H1 (cell line): ENCODE results near the gene ST8SIA5. TPM values are rescaled to one million over a fixed set of nuclear protein-coding genes. Genes with fewer than 3 reads are reported as not detected.
A peak's percentile ranks its signal among the peaks of the same experiment; 100 is the strongest.

Experiments
- CTCF ChIA-PET: fragments of 300-600 bp; sonication (Branson Sonifier 250); formaldehyde crosslinking; loops from one replicate; lab custom pipeline; 2021; ENCODE audit not compliant: partially characterized antibody; lab: Charles Lee
- POLR2A ChIA-PET: fragments of 300-600 bp; sonication (Branson Sonifier 250); formaldehyde crosslinking; loops from one replicate; lab custom pipeline; 2021; ENCODE audit warnings: inconsistent platforms; ENCODE audit not compliant: partially characterized antibody; lab: Charles Lee
- DNase-seq, 2 experiments: peaks; one replicate each; pipeline versions ENCODE4 v3.0.0 to v3.0.0-alpha.2; 2010 to 2022; ENCODE audit warnings: low spot score in 2 of 2, low read depth in 1 of 2, mixed read lengths in 1 of 2
- FAIRE-seq: peaks from 2 replicates; lab custom pipeline; 2011; peaks lifted over from hg19 to GRCh38; lab: Jason Lieb, UNC
- H2AFZ ChIP-seq: 2 replicates; pipeline ENCODE4 v1.8.1; 2012; ENCODE audit warnings: low read length, inconsistent platforms
- H2AK5ac ChIP-seq: 2 replicates; pipeline ENCODE4 v1.6.1; 2013; ENCODE audit warnings: low read depth, low read length
- H2BK120ac ChIP-seq: replicated peaks from 2 replicates; pipeline ENCODE3; 2013; ENCODE audit warnings: low read depth, low read length, inconsistent platforms
- H2BK12ac ChIP-seq: 2 replicates; pipeline ENCODE4 v1.6.1; 2013; ENCODE audit warnings: low read depth, low read length
- H2BK15ac ChIP-seq: 2 replicates; pipeline ENCODE4 v1.6.1; 2013; ENCODE audit warnings: low read length
- H2BK20ac ChIP-seq: 2 replicates; pipeline ENCODE4 v1.6.1; 2013; ENCODE audit warnings: low read length
- H2BK5ac ChIP-seq: 2 replicates; pipeline ENCODE4 v1.6.1; 2013; ENCODE audit warnings: low read depth, low read length
- H3K14ac ChIP-seq: 2 replicates; pipeline ENCODE4 v1.6.1; 2013; ENCODE audit warnings: inconsistent platforms; ENCODE audit not compliant: insufficient read length
- H3K18ac ChIP-seq: 2 replicates; pipeline ENCODE4 v1.6.1; 2013; ENCODE audit warnings: low read length; ENCODE audit errors: extremely low read depth
- H3K23ac ChIP-seq: 2 replicates; pipeline ENCODE4 v1.6.1; 2013; ENCODE audit warnings: inconsistent platforms; ENCODE audit not compliant: insufficient read length
- H3K23me2 ChIP-seq: 2 replicates; pipeline ENCODE4 v1.6.1; 2013; ENCODE audit warnings: low read depth, low read length
- H3K27ac ChIP-seq: 2 replicates; pipeline ENCODE4 v1.6.1; 2011; ENCODE audit warnings: low read depth, low read length, inconsistent platforms
- H3K27me3 ChIP-seq, 4 experiments: replicated peaks in 1 of 4; 1 replicate in 1 of 4; 2 replicates in 3 of 4; pipeline versions ENCODE4 v1.6.1 to v1.8.1; 2011 to 2013; ENCODE audit warnings: low read length in 3 of 4, mild to moderate bottlenecking in 3 of 4, inconsistent platforms in 2 of 4, mixed read lengths in 2 of 4, moderate library complexity in 1 of 4; ENCODE audit not compliant: control insufficient read depth in 3 of 4, insufficient read depth in 3 of 4; ENCODE audit errors: extremely low read depth in 1 of 4
- H3K36me3 ChIP-seq, 4 experiments: 2 replicates each; pipeline versions ENCODE4 v1.6.1 to v1.8.1; 2011 to 2013; ENCODE audit warnings: mild to moderate bottlenecking in 4 of 4, low read length in 3 of 4, moderate library complexity in 2 of 4, control low read depth in 1 of 4, inconsistent platforms in 1 of 4; ENCODE audit not compliant: insufficient read depth in 4 of 4, control insufficient read depth in 2 of 4
- H3K4ac ChIP-seq: replicated peaks from 2 replicates; pipeline ENCODE3; 2013; ENCODE audit warnings: low read length, low read depth, mixed read lengths, inconsistent platforms; ENCODE audit not compliant: insufficient read length
- H3K4me1 ChIP-seq, 4 experiments: replicated peaks in 1 of 4; 1 replicate in 1 of 4; 2 replicates in 3 of 4; pipeline versions ENCODE4 v1.6.1 to v1.8.1; 2011 to 2013; ENCODE audit warnings: low read length in 3 of 4, inconsistent platforms in 2 of 4, mixed read lengths in 1 of 4; ENCODE audit not compliant: insufficient read depth in 4 of 4, control insufficient read depth in 3 of 4
- H3K4me2 ChIP-seq, 2 experiments: 2 replicates each; pipeline versions ENCODE4 v1.6.1 to v1.8.1; 2011 to 2013; ENCODE audit warnings: low read depth in 2 of 2, low read length in 2 of 2, control low read depth in 1 of 2, inconsistent platforms in 1 of 2, mild to moderate bottlenecking in 1 of 2; ENCODE audit not compliant: insufficient read depth in 1 of 2
- H3K4me3 ChIP-seq, 4 experiments: fragments of 200-600, 300-600 bp in 1 of 4; sonication (generic), shearing (Covaris generic), sonication (Bioruptor Twin) in 1 of 4; 2 replicates each; pipeline versions ENCODE4 v1.5.1 to v1.8.1; 2011 to 2016; ENCODE audit warnings: low read length in 4 of 4, low read depth in 3 of 4, control low read depth in 2 of 4, inconsistent platforms in 2 of 4, mild to moderate bottlenecking in 2 of 4, mixed read lengths in 1 of 4, moderate library complexity in 1 of 4; ENCODE audit not compliant: insufficient read depth in 2 of 4; ENCODE audit errors: extremely low read depth in 1 of 4
- H3K56ac ChIP-seq: replicated peaks from 2 replicates; pipeline ENCODE3; 2013; ENCODE audit warnings: low read depth, mild to moderate bottlenecking, mixed read lengths, low read length, inconsistent platforms; ENCODE audit not compliant: insufficient read length
- H3K79me1 ChIP-seq: 2 replicates; pipeline ENCODE4 v1.6.1; 2013; ENCODE audit warnings: low read depth, low read length, control low read depth
- H3K79me2 ChIP-seq, 2 experiments: 2 replicates each; pipeline versions ENCODE4 v1.6.1 to v1.8.1; 2012 to 2013; ENCODE audit warnings: low read length in 2 of 2, mild to moderate bottlenecking in 2 of 2, inconsistent platforms in 1 of 2; ENCODE audit not compliant: insufficient read depth in 2 of 2, control insufficient read depth in 1 of 2
- H3K9ac ChIP-seq, 4 experiments: replicated peaks in 1 of 4; 1 replicate in 1 of 4; 2 replicates in 3 of 4; pipeline versions ENCODE4 v1.6.1 to v1.8.1; 2011 to 2013; ENCODE audit warnings: low read depth in 3 of 4, low read length in 3 of 4, control low read depth in 2 of 4, mild to moderate bottlenecking in 2 of 4, moderate library complexity in 2 of 4, inconsistent platforms in 1 of 4; ENCODE audit errors: extremely low read depth in 1 of 4
- H3K9me3 ChIP-seq, 2 experiments: 2 replicates each; pipeline versions ENCODE4 v1.6.1 to v1.8.1; 2012 to 2013; ENCODE audit warnings: mild to moderate bottlenecking in 2 of 2, moderate library complexity in 2 of 2, control low read depth in 1 of 2, inconsistent platforms in 1 of 2, low read depth in 1 of 2, low read length in 1 of 2, mixed read lengths in 1 of 2; ENCODE audit not compliant: insufficient read depth in 2 of 2
- H4K20me1 ChIP-seq, 2 experiments: replicated peaks in 1 of 2; 2 replicates each; pipeline versions ENCODE3 to v1.8.1; 2011 to 2013; ENCODE audit warnings: inconsistent platforms in 2 of 2, low read length in 2 of 2, mild to moderate bottlenecking in 1 of 2; ENCODE audit not compliant: insufficient read depth in 2 of 2, control insufficient read depth in 1 of 2
- H4K5ac ChIP-seq: 2 replicates; pipeline ENCODE4 v1.6.1; 2013; ENCODE audit warnings: low read length, low read depth, mixed read lengths, inconsistent platforms; ENCODE audit not compliant: insufficient read length
- H4K8ac ChIP-seq: 2 replicates; pipeline ENCODE4 v1.8.0; 2013; ENCODE audit warnings: mild to moderate bottlenecking, moderate library complexity, low read length, inconsistent platforms; ENCODE audit not compliant: insufficient read depth; ENCODE audit errors: extremely low read depth
- H4K91ac ChIP-seq: replicated peaks from 2 replicates; pipeline ENCODE3; 2013; ENCODE audit warnings: low read length, mixed read lengths, inconsistent platforms; ENCODE audit not compliant: insufficient read length
- ASH2L ChIP-seq: fragments of 200-600, 300-600 bp; sonication (generic); IDR thresholded peaks from one replicate; pipeline ENCODE4 v1.7.1; 2017; ENCODE audit warnings: low read length
- ATF2 ChIP-seq: IDR thresholded peaks from 2 replicates; pipeline ENCODE4 v1.6.1; 2012; ENCODE audit warnings: low read length, inconsistent platforms
- CBX5 ChIP-seq: fragments of 300-800, 300-1000 bp; sonication (generic); IDR thresholded peaks from 2 replicates; pipeline ENCODE4 v1.7.1; 2016; ENCODE audit warnings: antibody characterized with exemption, low read length, low read depth
- MAFK ChIP-seq: IDR thresholded peaks from 2 replicates; pipeline ENCODE4 v1.6.1; 2012; ENCODE audit warnings: low read depth, mild to moderate bottlenecking, improper control_type of control experiment, low read length
- POLR2AphosphoS5 ChIP-seq: IDR thresholded peaks from 2 replicates; pipeline ENCODE4 v1.6.1; 2011; ENCODE audit warnings: low read depth, low read length
- TAF1 ChIP-seq: IDR thresholded peaks from 2 replicates; pipeline ENCODE4 v1.6.1; 2011; ENCODE audit warnings: mild to moderate bottlenecking, low read depth, low read length
- WGBS, 2 experiments: shearing (Covaris generic) in 1 of 2; methylation state at CpG; one replicate each; pipeline versions ENCODE4 v1.1.6 to v1.1.7; 2013 to 2015; ENCODE audit warnings: low lambda C conversion rate in 2 of 2, mixed read lengths in 2 of 2, inconsistent platforms in 1 of 2, low coverage in 1 of 2, missing lambda C conversion rate in 1 of 2; ENCODE audit not compliant: insufficient replicate concordance in 2 of 2, insufficient coverage in 1 of 2, insufficient read length in 1 of 2; ENCODE audit errors: extremely low coverage in 1 of 2, missing lambda C conversion rate in 1 of 2; 5-methylcytosine and 5-hydroxymethylcytosine counted together
- polyA plus RNA-seq, 7 experiments: library from polyadenylated mRNA; depleted of rRNA in 3 of 7; stranded (reverse) in 5 of 7; unstranded in 2 of 7; fragments of >200 nt in 5 of 7; fragments of 200-250 nt in 2 of 7; gene quantifications; 1 replicate in 5 of 7; 2 replicates in 1 of 7; 4 replicates in 1 of 7; pipeline versions ENCODE4 v1.2.1 to v1.2.3, GENCODE V29; 2011 to 2013; ENCODE audit warnings: missing spikeins in 2 of 7, mixed read lengths in 2 of 7
- total RNA-seq: library from RNA; stranded (reverse); fragmentation: NEBNext Ultra II Directional; extraction: Animal tissue kit (Norgen Biotek cat#: 25700); gene quantifications from 2 replicates; pipeline ENCODE4 v1.2.1, GENCODE V29; 2021

Gene ST8SIA5
- total and polyA plus RNA-seq, 2 of the 8 experiments (the other 6 are each of a cell fraction or from before 2014, with no cell fraction given), result 2.4 to 6.3 TPM

GRCh38 chr18:46642561-46642960 is 114.3 kb downstream of the ST8SIA5 start:
- Histone ChIP-seq H4K20me1 (no peaks in the 10 kb centered on the region), H3K27ac (no peak overlapping the region), H3K14ac (no peak overlapping the region), H3K4me1 (no peaks in the 10 kb centered on the region), H3K56ac (no peak overlapping the region), H2BK5ac (no peak overlapping the region)
- DNase-seq, result no peak
- TF ChIP-seq TAF1, result no peak
- TF ChIP-seq MAFK, result no peak
- no peak for TF ChIP-seq ATF2
- no peak for TF ChIP-seq POLR2AphosphoS5
- TF ChIP-seq CBX5, result no peak
- TF ChIP-seq ASH2L, result no peak
- TF ChIP-seq, all 59 proteins: peak for 0
- H2BK120ac ChIP-seq, result no peak overlapping the region
- no peaks in the 10 kb centered on the region for H3K9me3 ChIP-seq
- no peaks in the 10 kb centered on the region for H3K79me1 ChIP-seq
- H4K8ac ChIP-seq, result no peak overlapping the region
- H3K23ac ChIP-seq, result no peak overlapping the region
- ChIA-PET POLR2A (no interaction called here), CTCF (interaction anchor here (0.8 to 3.4 kb wide), 4 partner anchors 11 to 469 kb away, joined by 3 to 18 read pairs (median 6); partner anchors contain the start of gene LOXHD1)
- H2BK15ac ChIP-seq, result no peak overlapping the region
- no peak overlapping the region for H3K18ac ChIP-seq
- H3K36me3 ChIP-seq, result no peaks in the 10 kb centered on the region
- FAIRE-seq, result no peak
- 83% methylated on average over 5 of the region's 5 CpGs; no CpG with 5 or more reads in 1 of the 2 experiments for WGBS, 2 experiments
- no peak overlapping the region for H2AFZ ChIP-seq
- no peaks in the 10 kb centered on the region for H3K79me2 ChIP-seq
- no peak overlapping the region for H4K5ac ChIP-seq
- no peak overlapping the region for H3K4ac ChIP-seq
- H3K27me3 ChIP-seq, result no peaks in the 10 kb centered on the region
- H3K23me2 ChIP-seq, result no peaks in the 10 kb centered on the region
- H2AK5ac ChIP-seq, result no peak overlapping the region
- 0 out of 2 replicates have a peak overlapping the region, but pooled peaks have one; percentile 17 for H2BK12ac ChIP-seq
- H4K91ac ChIP-seq, result no peak overlapping the region
- no peak overlapping the region for H3K4me3 ChIP-seq
- no peak overlapping the region for H3K9ac ChIP-seq
- H2BK20ac ChIP-seq, result no peak overlapping the region
- H3K4me2 ChIP-seq, result no peak overlapping the region
